GM18868 (cell line): ENCODE results near the gene RASGRP1.

Experiments
- ATAC-seq: cut with Tn5 transposase; IDR thresholded peaks from one replicate; pipeline ENCODE4 v1.9.1; 2021; ENCODE audit warnings: mild to moderate bottlenecking, moderate library complexity; ENCODE audit not compliant: unreplicated experiment

RASGRP1 gene

GRCh38 chr15:38463893-38464292 is 100.7 kb downstream of the RASGRP1 start:
- ATAC-seq: no peak

- ATAC-seq: peak; percentile 95
Observed at GRCh38 chr15:38461066-38461833, 103.4 kb downstream of the RASGRP1 start.

GRCh38 chr15:38460543-38460942 is 104.1 kb downstream of the RASGRP1 start:
- ATAC-seq: peak; percentile 4

GRCh38 chr15:38459480-38459879 is 105.1 kb downstream of the RASGRP1 start:
- ATAC-seq: no peak

GRCh38 chr15:38458646-38459045 is 106.0 kb downstream of the RASGRP1 start:
- no peak for ATAC-seq

GRCh38 chr15:38455092-38455491 is 109.5 kb downstream of the RASGRP1 start:
- no peak for ATAC-seq

GRCh38 chr15:38454696-38455090 is 109.9 kb downstream of the RASGRP1 start:
- ATAC-seq: no peak

- ATAC-seq: peak; percentile 94
Observed at GRCh38 chr15:38453971-38454695, 110.5 kb downstream of the RASGRP1 start, which contains the start of gene FAM98B. Gene FAM98B, plus strand, starts transcription at chr15:38454127. Its CDS starts 35 bp downstream, at chr15:38454162.

- no peak for ATAC-seq
Observed at GRCh38 chr15:38441130-38441519, 123.5 kb downstream of the RASGRP1 start.

- peak; percentile 79 for ATAC-seq
Observed at GRCh38 chr15:38440353-38441129, 124.1 kb downstream of the RASGRP1 start.
